K562 treated with DMSO at 1 percent for 48 hours (cell line): ENCODE measurements around the gene KDM5B. TPM values are rescaled to one million over a fixed set of nuclear protein-coding genes. Genes with fewer than 3 reads are reported as not detected.

ENCODE experiments used
- total RNA-seq: library from RNA; unstranded; fragments of 300-600 nt; gene quantifications from 2 replicates; pipeline ENCODE4 v1.2.3, GENCODE V29; 2022; ENCODE audit warnings: low replicate concordance; ENCODE audit errors: extremely low read depth

KDM5B gene
- total RNA-seq, result not detected in 2 replicates

DNA sequence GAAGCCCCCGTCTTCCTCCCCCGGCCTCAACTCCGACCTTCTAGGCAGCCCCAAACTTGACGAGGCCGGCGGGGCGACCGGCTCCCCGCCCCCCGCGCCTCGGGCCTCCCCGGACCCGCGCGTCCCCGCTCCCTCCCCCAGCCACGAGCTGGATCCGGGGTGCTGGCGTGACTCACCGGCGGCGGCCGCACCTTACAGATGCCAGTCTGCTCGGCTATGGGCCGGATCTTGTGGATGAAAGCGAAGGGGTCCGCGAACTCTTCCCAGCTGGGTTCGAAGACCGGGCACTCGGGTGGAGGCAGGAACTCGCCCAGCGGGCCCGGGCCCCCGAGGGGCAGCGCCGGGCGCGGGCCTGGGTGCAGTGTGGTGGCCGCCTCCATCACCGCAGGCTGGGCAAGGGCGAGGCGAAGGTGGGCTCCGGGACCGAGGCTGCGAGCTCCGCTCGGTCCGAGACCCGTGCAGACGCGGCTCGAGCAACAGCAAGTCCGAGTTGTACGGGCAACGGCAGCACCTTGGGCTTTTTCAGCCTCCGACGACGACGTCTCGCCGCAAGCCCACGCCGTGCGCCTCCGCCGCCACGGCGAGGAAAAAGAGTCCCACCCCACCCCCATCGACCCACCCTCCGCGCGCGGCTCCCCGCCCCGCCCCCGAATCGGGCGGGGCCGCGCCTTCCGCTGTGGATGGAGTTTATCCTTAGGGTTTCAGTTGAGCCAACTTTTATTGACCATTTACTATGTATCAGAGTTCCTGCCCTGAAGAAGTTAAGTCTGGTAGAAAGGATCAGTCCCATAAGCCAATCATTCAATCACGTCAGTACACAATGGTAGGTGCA, at the start of gene KDM5B:
Gene KDM5B (minus strand): TSS at position 496 of the 832 bp plus-strand sequence. CDS start 116 bp downstream, at position 380.

DNA sequence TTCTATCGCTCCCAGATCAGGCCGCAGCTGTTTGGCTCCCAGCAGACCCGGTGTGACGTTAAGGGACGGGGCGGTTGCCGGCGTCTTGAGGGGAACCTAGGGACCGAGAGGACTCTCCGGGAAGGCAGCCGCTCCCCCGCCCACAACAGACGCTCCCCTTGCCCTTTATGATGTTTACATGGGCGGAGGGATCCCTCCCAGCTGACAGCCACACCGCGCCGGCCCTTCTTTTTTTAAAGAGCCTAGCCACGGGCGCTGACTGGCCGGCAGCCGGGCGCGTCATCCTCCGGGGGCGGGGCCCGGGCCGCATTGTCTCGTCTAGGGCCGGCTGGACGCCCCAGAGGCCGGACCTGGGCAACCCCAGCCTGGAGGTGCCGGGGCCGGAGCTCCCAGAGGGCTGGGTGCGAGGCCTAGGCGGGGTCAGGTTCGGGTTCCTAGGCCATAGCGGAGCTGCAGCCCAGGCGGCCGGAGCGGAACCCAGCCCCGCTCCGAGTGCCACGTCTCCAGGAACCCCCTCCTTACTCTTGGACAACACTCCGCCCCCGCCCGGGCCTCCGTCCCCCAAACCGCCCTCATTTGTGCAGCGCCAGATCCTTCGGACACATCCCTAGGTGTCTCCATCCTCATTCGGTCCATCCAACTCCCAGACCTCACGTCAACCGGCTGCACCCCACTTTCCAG, 2.5 kb upstream of the KDM5B start, which contains the start of gene PCAT6:
Gene PCAT6 (plus strand): TSS at position 340 of the 681 bp plus-strand sequence.

DNA sequence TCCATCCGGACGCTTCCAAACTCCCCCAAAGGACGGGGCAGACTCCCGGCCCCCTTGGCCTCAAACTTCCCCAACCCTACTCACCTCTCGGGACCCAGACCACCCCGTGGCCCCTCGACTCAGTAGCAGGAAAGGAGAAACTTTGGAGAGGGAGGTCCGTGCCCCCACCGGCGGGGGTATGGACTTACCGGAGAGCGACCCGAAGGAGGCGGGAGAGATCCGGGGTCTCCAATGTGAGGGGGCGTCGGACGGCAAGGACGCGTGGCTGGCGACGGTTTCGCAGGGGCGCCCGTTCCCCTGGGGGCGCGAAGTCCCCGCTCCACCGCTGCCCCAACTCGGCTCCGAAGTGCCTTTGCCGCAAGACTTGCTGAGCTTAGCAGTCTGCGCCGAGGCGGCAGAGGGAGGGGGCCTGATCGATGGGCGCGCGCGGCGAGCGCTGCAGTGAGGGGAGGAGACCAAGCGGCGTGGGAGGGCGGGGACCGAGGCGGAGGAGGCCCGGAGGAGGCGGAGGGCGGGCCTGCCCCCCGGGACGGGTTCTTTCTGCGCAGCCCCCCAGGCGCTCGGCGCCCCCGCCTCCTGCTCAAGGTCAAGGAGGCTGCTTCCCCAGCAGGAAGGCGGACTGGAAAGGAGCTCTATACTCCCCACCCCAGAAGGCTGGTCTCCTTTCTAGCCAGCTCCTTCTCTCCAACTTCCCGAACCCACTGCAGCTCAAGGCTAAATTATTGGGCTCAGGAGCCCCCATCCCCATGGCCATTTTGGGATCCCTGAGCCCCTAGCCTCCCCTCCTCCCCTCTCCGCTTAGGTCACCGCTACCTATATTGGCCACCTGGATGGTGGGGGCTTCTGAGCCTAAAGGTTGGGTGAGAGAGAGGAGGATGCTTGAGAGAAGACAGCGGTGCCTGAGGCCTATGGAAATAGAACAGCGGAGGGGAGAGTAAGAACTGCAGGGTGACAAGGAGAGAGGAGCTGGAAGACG, 97.9 kb downstream of the KDM5B start, which contains the start of gene SYT2:
Gene SYT2 (minus strand): TSS at position 385 of the 976 bp plus-strand sequence. CDS start 104,682 bp downstream, outside the sequence.

Other genes starting within 250 kb of the KDM5B start
- gene SYT2, start 98.0 kb downstream of the KDM5B start, total RNA-seq, result not detected in 2 replicates
- gene PCAT6, start 2.5 kb upstream of the KDM5B start, total RNA-seq, result not detected in 2 replicates
- gene RABIF, start 80.7 kb upstream of the KDM5B start, total RNA-seq, result not detected in 2 replicates
- not detected in 2 replicates for gene KLHL12, start 118.8 kb upstream of the KDM5B start, total RNA-seq
- not detected in 2 replicates for gene ADIPOR1, start 149.9 kb upstream of the KDM5B start, total RNA-seq
- gene CYB5R1, start 158.8 kb upstream of the KDM5B start, total RNA-seq, result not detected in 2 replicates
- gene TMEM183A, start 199.0 kb upstream of the KDM5B start, total RNA-seq, result not detected in 2 replicates
- gene PPFIA4, start 218.1 kb upstream of the KDM5B start, total RNA-seq, result not detected in 2 replicates